IMR-90 (cell line): Measurements from ENCODE around the gene TMSB10. TPM values are rescaled to one million over a fixed set of nuclear protein-coding genes. Genes with fewer than 3 reads are reported as not detected.

Source experiments
- ATAC-seq: fragments of 200-7000 bp; cut with Tn5 transposase; 2 replicates; pipeline ENCODE4 v1.9.1; 2020; ENCODE audit warnings: low read depth, mild to moderate bottlenecking, moderate library complexity
- BruUV-seq: library from RNA; stranded (reverse); fragments of 400-500 nt; replicated peaks from 2 replicates; lab custom pipeline; 2021; lab: Mats Ljungman, UMichigan
- CTCF ChIA-PET: fragments of 300-600 bp; formaldehyde crosslinking; extraction: SDS; loops from one replicate; lab custom pipeline; 2021; ENCODE audit warnings: antibody characterized with exemption; lab: Yijun Ruan, JAX
- POLR2A ChIA-PET: fragments of 300-600 bp; sonication (Branson Sonifier 250); formaldehyde crosslinking; loops from one replicate; lab custom pipeline; 2022; ENCODE audit warnings: antibody characterized with exemption; ENCODE audit not compliant: unreplicated experiment; lab: Charles Lee
- DNase-seq: peaks from one replicate; pipeline ENCODE4 v3.0.0; 2013
- H2AFZ ChIP-seq: replicated peaks from 2 replicates; pipeline ENCODE3; 2013; ENCODE audit warnings: low read length, mild to moderate bottlenecking; ENCODE audit not compliant: poor library complexity
- H2AK5ac ChIP-seq: 2 replicates; pipeline ENCODE4 v1.6.1; 2013; ENCODE audit warnings: low read depth, low read length, inconsistent platforms
- H2AK9ac ChIP-seq: replicated peaks from 2 replicates; pipeline ENCODE3; 2013; ENCODE audit warnings: mild to moderate bottlenecking, low read depth, low read length, moderate library complexity; ENCODE audit not compliant: poor library complexity
- H2BK120ac ChIP-seq: 2 replicates; pipeline ENCODE4 v1.6.1; 2013; ENCODE audit warnings: low read depth, low read length, inconsistent platforms
- H2BK15ac ChIP-seq: 3 replicates; pipeline ENCODE4 v1.6.1; 2013; ENCODE audit warnings: low read depth, low read length, inconsistent platforms
- H2BK20ac ChIP-seq: 2 replicates; pipeline ENCODE4 v1.6.1; 2013; ENCODE audit warnings: low read depth, mild to moderate bottlenecking, inconsistent platforms, low read length, moderate library complexity
- H2BK5ac ChIP-seq: 2 replicates; pipeline ENCODE4 v1.6.1; 2013; ENCODE audit warnings: mild to moderate bottlenecking, low read depth, low read length, inconsistent platforms; ENCODE audit not compliant: poor library complexity, severe bottlenecking
- H3K14ac ChIP-seq: replicated peaks from 2 replicates; pipeline ENCODE4 v1.6.1; 2013; ENCODE audit warnings: low read depth, low read length, inconsistent platforms
- H3K18ac ChIP-seq: 2 replicates; pipeline ENCODE4 v1.6.1; 2013; ENCODE audit warnings: low read depth, low read length, control low read depth
- H3K23ac ChIP-seq: 2 replicates; pipeline ENCODE4 v1.6.1; 2013; ENCODE audit warnings: low read depth, low read length, inconsistent platforms
- H3K27ac ChIP-seq: 2 replicates; pipeline ENCODE4 v1.5.1; 2013; ENCODE audit warnings: mild to moderate bottlenecking, control low read depth, low read length; ENCODE audit not compliant: insufficient read depth
- H3K27me3 ChIP-seq: 2 replicates; pipeline ENCODE4 v1.6.1; 2013; ENCODE audit warnings: low read length; ENCODE audit not compliant: control insufficient read depth, insufficient read depth
- H3K36me3 ChIP-seq: 2 replicates; pipeline ENCODE4 v1.6.1; 2013; ENCODE audit warnings: low read length, mixed read lengths; ENCODE audit not compliant: control insufficient read depth, insufficient read depth
- H3K4ac ChIP-seq: 2 replicates; pipeline ENCODE4 v1.6.1; 2013; ENCODE audit warnings: low read depth, low read length, inconsistent platforms
- H3K4me1 ChIP-seq: 2 replicates; pipeline ENCODE4 v1.6.1; 2013; ENCODE audit warnings: low read length, mixed read lengths; ENCODE audit not compliant: control insufficient read depth, insufficient read depth
- H3K4me2 ChIP-seq: 2 replicates; pipeline ENCODE4 v1.6.1; 2013; ENCODE audit warnings: low read depth, mild to moderate bottlenecking, control low read depth, low read length, moderate library complexity
- H3K4me3 ChIP-seq: 2 replicates; pipeline ENCODE4 v1.5.1; 2013; ENCODE audit warnings: low read depth, mild to moderate bottlenecking, control low read depth, low read length, moderate library complexity; ENCODE audit not compliant: insufficient read depth
- H3K56ac ChIP-seq: 2 replicates; pipeline ENCODE4 v1.6.1; 2013; ENCODE audit warnings: low read length, inconsistent platforms; ENCODE audit not compliant: insufficient read depth; ENCODE audit errors: extremely low read depth
- H3K79me1 ChIP-seq, 2 experiments: 2 replicates each; pipeline ENCODE4 v1.6.1; 2013; ENCODE audit warnings: low read length in 2 of 2, inconsistent platforms in 1 of 2, low read depth in 1 of 2
- H3K9ac ChIP-seq: 2 replicates; pipeline ENCODE4 v1.6.1; 2013; ENCODE audit warnings: low read depth, low read length, control low read depth
- H3K9me1 ChIP-seq: 2 replicates; pipeline ENCODE4 v1.6.1; 2013; ENCODE audit warnings: low read length, inconsistent platforms; ENCODE audit not compliant: insufficient read depth
- H3K9me3 ChIP-seq: 2 replicates; pipeline ENCODE4 v1.6.1; 2013; ENCODE audit warnings: low read length; ENCODE audit not compliant: control insufficient read depth, insufficient read depth
- H4K20me1 ChIP-seq: 2 replicates; pipeline ENCODE4 v1.6.1; 2013; ENCODE audit warnings: low read length, inconsistent platforms; ENCODE audit not compliant: insufficient read depth
- H4K5ac ChIP-seq: 2 replicates; pipeline ENCODE4 v1.6.1; 2013; ENCODE audit warnings: mild to moderate bottlenecking, low read depth, low read length, control low read depth
- H4K8ac ChIP-seq, 2 experiments: 2 replicates each; pipeline ENCODE4 v1.6.1; 2013; ENCODE audit warnings: low read depth in 2 of 2, low read length in 2 of 2, control low read depth in 1 of 2, inconsistent platforms in 1 of 2
- H4K91ac ChIP-seq: 2 replicates; pipeline ENCODE4 v1.6.1; 2013; ENCODE audit warnings: low read depth, low read length, inconsistent platforms; ENCODE audit not compliant: insufficient read depth
- CEBPB ChIP-seq: IDR thresholded peaks from 2 replicates; pipeline ENCODE4 v1.6.1; 2012; ENCODE audit warnings: low read depth, low read length, improper control_type of control experiment
- ELK1 ChIP-seq: fragments of 150-350 bp; IDR thresholded peaks from 2 replicates; pipeline ENCODE4 v1.6.1; 2016; ENCODE audit warnings: low read depth, mild to moderate bottlenecking, low read length, moderate library complexity, borderline replicate concordance
- POLR2A ChIP-seq: IDR thresholded peaks from 2 replicates; pipeline ENCODE4 v1.6.1; 2012; ENCODE audit warnings: mild to moderate bottlenecking, low read depth, low read length
- RFX5 ChIP-seq: IDR thresholded peaks from 2 replicates; pipeline ENCODE4 v1.8.0; 2012; ENCODE audit warnings: low read depth, mild to moderate bottlenecking, low read length, moderate library complexity
- SMC3 ChIP-seq: fragments of 150-350 bp; IDR thresholded peaks from 2 replicates; pipeline ENCODE4 v1.6.1; 2016; ENCODE audit warnings: low read depth, mild to moderate bottlenecking, antibody characterized with exemption, low read length, moderate library complexity
- WGBS, 2 experiments: methylation state at CpG; one replicate each; pipeline versions ENCODE4 v1.1.5 to v1.1.7; 2013; ENCODE audit warnings: missing lambda C conversion rate in 2 of 2; ENCODE audit not compliant: insufficient read length in 1 of 2; ENCODE audit errors: extremely low coverage in 2 of 2; 5-methylcytosine and 5-hydroxymethylcytosine counted together
- dilution Hi-C: fragments of 300-500 bp; cut with HindIII; formaldehyde crosslinking; loops from one replicate; pipeline ENCODE4 v1.14.3; 2018; ENCODE audit warnings: low sequenced_read_pairs; ENCODE audit not compliant: unreplicated experiment
- in situ Hi-C: fragments of 300-500 bp; cut with MboI; formaldehyde crosslinking; loops from 3 replicates; pipeline ENCODE4 v1.14.3; 2019; ENCODE audit warnings: low sequenced_read_pairs, inconsistent platforms, mixed read lengths
- intact Hi-C: fragments of 100-400 bp; cut with micrococcal nuclease; formaldehyde crosslinking; loops from 2 replicates; pipeline ENCODE4 v1.10.0; 2022
- polyA plus RNA-seq, 3 experiments: library from polyadenylated mRNA; depleted of rRNA; stranded (reverse); fragments of >200 nt; gene quantifications; 2 replicates each; pipeline ENCODE4 v1.2.3, GENCODE V29; 2012; ENCODE audit warnings: low replicate concordance in 1 of 3
- total RNA-seq: library from RNA; depleted of rRNA; stranded (reverse); fragments of >200 nt; gene quantifications from 2 replicates; pipeline ENCODE4 v1.2.3, GENCODE V29; 2012

The TMSB10 gene
- total and polyA plus RNA-seq, 2 of the 4 experiments (the other 2 are of a cell fraction): 3,620 to 5,527 TPM

GRCh38 chr2:84902526-84902925, 2.9 kb upstream of the TMSB10 start:
- Histone ChIP-seq H3K27ac (no peak overlapping the region), H2BK15ac (no peak overlapping the region), H3K4me3 (no peak overlapping the region), H3K14ac (no peak overlapping the region), H4K20me1 (peaks cover 20% of the 10 kb centered on the region), H3K23ac (no peak overlapping the region), H3K9ac (no peak overlapping the region), H4K5ac (no peak overlapping the region), H4K91ac (no peak overlapping the region), H3K56ac (no peak overlapping the region), H3K4me1 (peaks cover 10% of the 10 kb centered on the region), H4K8ac (no peak overlapping the region), H3K79me1 (peaks cover 11 to 31% of the 10 kb centered on the region in 2 experiments; a peak in 3 of 4 replicates), H2AFZ (no peak overlapping the region), H3K9me3 (no peaks in the 10 kb centered on the region), H2AK9ac (no peak overlapping the region), H3K4ac (no peak overlapping the region), H3K27me3 (no peaks in the 10 kb centered on the region), H2AK5ac (no peak overlapping the region), H3K36me3 (peaks cover 14% of the 10 kb centered on the region), H3K4me2 (no peak overlapping the region), H3K9me1 (no peaks in the 10 kb centered on the region), H2BK5ac (no peak overlapping the region), H2BK20ac (no peak overlapping the region), H2BK120ac (no peak overlapping the region), H3K18ac (no peak overlapping the region)
- no peak for TF ChIP-seq POLR2A
- TF ChIP-seq CEBPB: no peak
- no peak for TF ChIP-seq ELK1
- no peak for TF ChIP-seq RFX5
- TF ChIP-seq SMC3: no peak
- dilution Hi-C loops: no loop called here
- in situ Hi-C loops: no loop called here
- CTCF ChIA-PET: no interaction called here
- no peak for ATAC-seq
- intact Hi-C loops: no loop called here
- POLR2A ChIA-PET: no interaction called here
- no TSS peak for BruUV-seq
- DNase-seq: no peak
- WGBS, 2 experiments: no CpG with 5 or more reads among the region's 4 CpGs
